Activated naive CD8-positive, alpha-beta T cell treated with anti-CD3 and anti-CD28 coated beads, Interleukin-2, amount 10 ng/mL, durations not matched to agents 7 days and 5 days (primary cell): ENCODE measurements around the gene HOXA10. TPM values are rescaled to one million over a fixed set of nuclear protein-coding genes. Genes with fewer than 3 reads are reported as not detected.

ENCODE experiments used
- ATAC-seq: fragments of 150-1000 bp; cut with Tn5 transposase; one replicate; pipeline ENCODE4 v1.10.0; 2021; ENCODE audit warnings: low read depth, moderate library complexity
- POLR2A ChIA-PET: fragments of 350-600 bp; sonication (Branson Sonifier 250); formaldehyde crosslinking; loops from one replicate; lab custom pipeline; 2021; ENCODE audit warnings: antibody characterized with exemption; lab: Charles Lee
- DNase-seq: peaks from one replicate; pipeline ENCODE4 v3.0.0; 2021
- H3K27ac Mint-ChIP-seq: one replicate; pipeline ENCODE4 v1.8.0; 2022; ENCODE audit warnings: mild to moderate bottlenecking, mixed read lengths
- H3K27me3 Mint-ChIP-seq: one replicate; pipeline ENCODE4 v1.8.0; 2022; ENCODE audit warnings: mild to moderate bottlenecking, moderate library complexity, mixed read lengths
- H3K36me3 Mint-ChIP-seq: one replicate; pipeline ENCODE4 v1.8.0; 2021; ENCODE audit warnings: mild to moderate bottlenecking, mixed read lengths
- H3K4me1 Mint-ChIP-seq: one replicate; pipeline ENCODE4 v1.8.0; 2021; ENCODE audit warnings: mixed read lengths
- H3K4me3 Mint-ChIP-seq: one replicate; pipeline ENCODE4 v1.8.0; 2022; ENCODE audit warnings: mild to moderate bottlenecking, moderate library complexity, mixed read lengths
- H3K9me3 Mint-ChIP-seq: one replicate; pipeline ENCODE4 v1.8.0; 2021; ENCODE audit warnings: mixed read lengths
- total RNA-seq, 2 experiments: library from RNA; stranded (reverse); gene quantifications; one replicate each; pipeline ENCODE4 v1.2.3, GENCODE V29; 2021

HOXA10 gene
- not detected for total RNA-seq

GRCh38 chr7:27173956-27174873 lies at the start of gene HOXA10:
Gene HOXA10, minus strand, starts transcription at chr7:27174320. Its CDS starts 14 bp downstream, at chr7:27174306.
- H3K4me3 Mint-ChIP-seq: peak within 1 kb of the TSS; percentile 35
- ATAC-seq (no peak), DNase-seq (peak; percentile 30)
- H3K9me3 Mint-ChIP-seq: no peaks in the 10 kb centered on the region
- POLR2A ChIA-PET: interaction anchor here (0.9 kb wide), 1 partner anchor 13 kb away, joined by 3 read pairs; no protein-coding TSS in a partner anchor
- H3K27ac Mint-ChIP-seq: no peak within 1 kb of the TSS
- peaks cover 66% of the 10 kb centered on the region for H3K27me3 Mint-ChIP-seq
- H3K4me1 Mint-ChIP-seq: peaks cover 9% of the 10 kb centered on the region
- H3K36me3 Mint-ChIP-seq: no peaks in the 10 kb centered on the region

- H3K9me3 Mint-ChIP-seq: no peaks in the 10 kb centered on the region
- POLR2A ChIA-PET: no interaction called here
- no peaks in the 10 kb centered on the region for H3K36me3 Mint-ChIP-seq
- H3K4me3 Mint-ChIP-seq: no peak overlapping the region
- ATAC-seq (no peak), DNase-seq (no peak)
- peaks cover 85% of the 10 kb centered on the region for H3K27me3 Mint-ChIP-seq
- peaks cover 6% of the 10 kb centered on the region for H3K4me1 Mint-ChIP-seq
- no peak overlapping the region for H3K27ac Mint-ChIP-seq
Observed at GRCh38 chr7:27221201-27221797, 47.2 kb upstream of the HOXA10 start.

- POLR2A ChIA-PET: no interaction called here
- DNase-seq (no peak), ATAC-seq (no peak)
- Mint-ChIP-seq H3K27ac (no peak overlapping the region), H3K4me3 (no peak overlapping the region), H3K9me3 (no peaks in the 10 kb centered on the region), H3K36me3 (no peaks in the 10 kb centered on the region), H3K27me3 (peaks cover 81% of the 10 kb centered on the region), H3K4me1 (peaks cover 6% of the 10 kb centered on the region)
Observed at GRCh38 chr7:27220440-27220955, 46.4 kb upstream of the HOXA10 start.

GRCh38 chr7:27219821-27220220 lies 45.7 kb upstream of the HOXA10 start:
- DNase-seq (no peak), ATAC-seq (no peak)
- peaks cover 81% of the 10 kb centered on the region for H3K27me3 Mint-ChIP-seq
- peak overlapping the region; percentile 3 for H3K4me3 Mint-ChIP-seq
- peaks cover 4% of the 10 kb centered on the region for H3K4me1 Mint-ChIP-seq
- H3K9me3 Mint-ChIP-seq: no peaks in the 10 kb centered on the region
- POLR2A ChIA-PET: no interaction called here
- H3K27ac Mint-ChIP-seq: no peak overlapping the region
- H3K36me3 Mint-ChIP-seq: no peaks in the 10 kb centered on the region

GRCh38 chr7:27217951-27218350 lies 43.8 kb upstream of the HOXA10 start:
- Mint-ChIP-seq H3K36me3 (no peaks in the 10 kb centered on the region), H3K9me3 (no peaks in the 10 kb centered on the region), H3K27ac (no peak overlapping the region), H3K27me3 (peaks cover 82% of the 10 kb centered on the region), H3K4me3 (no peak overlapping the region), H3K4me1 (peaks cover 4% of the 10 kb centered on the region)
- POLR2A ChIA-PET: interaction anchor here (0.7 kb wide), 1 partner anchor 333 kb away, joined by 3 read pairs; no protein-coding TSS in a partner anchor
- DNase-seq (no peak), ATAC-seq (no peak)

GRCh38 chr7:27215356-27215755 lies 41.2 kb upstream of the HOXA10 start:
- Mint-ChIP-seq H3K4me1 (peaks cover 8% of the 10 kb centered on the region), H3K27me3 (peaks cover 84% of the 10 kb centered on the region), H3K27ac (no peak overlapping the region), H3K36me3 (no peaks in the 10 kb centered on the region), H3K9me3 (no peaks in the 10 kb centered on the region), H3K4me3 (no peak overlapping the region)
- no peak for DNase-seq
- no peak for ATAC-seq
- POLR2A ChIA-PET: no interaction called here

- POLR2A ChIA-PET: no interaction called here
- H3K9me3 Mint-ChIP-seq: no peaks in the 10 kb centered on the region
- no peak for ATAC-seq
- peaks cover 84% of the 10 kb centered on the region for H3K27me3 Mint-ChIP-seq
- no peak overlapping the region for H3K4me3 Mint-ChIP-seq
- H3K27ac Mint-ChIP-seq: no peak overlapping the region
- H3K4me1 Mint-ChIP-seq: peaks cover 5% of the 10 kb centered on the region
- no peak for DNase-seq
- no peaks in the 10 kb centered on the region for H3K36me3 Mint-ChIP-seq
Observed at GRCh38 chr7:27214239-27214950, 40.3 kb upstream of the HOXA10 start.

GRCh38 chr7:27213433-27214238 lies 39.5 kb upstream of the HOXA10 start:
- peaks cover 84% of the 10 kb centered on the region for H3K27me3 Mint-ChIP-seq
- DNase-seq: no peak
- no peak overlapping the region for H3K27ac Mint-ChIP-seq
- H3K4me3 Mint-ChIP-seq: no peak overlapping the region
- H3K9me3 Mint-ChIP-seq: no peaks in the 10 kb centered on the region
- POLR2A ChIA-PET: no interaction called here
- ATAC-seq: no peak
- H3K36me3 Mint-ChIP-seq: no peaks in the 10 kb centered on the region
- H3K4me1 Mint-ChIP-seq: peaks cover 5% of the 10 kb centered on the region

- H3K36me3 Mint-ChIP-seq: no peaks in the 10 kb centered on the region
- no peaks in the 10 kb centered on the region for H3K9me3 Mint-ChIP-seq
- H3K4me3 Mint-ChIP-seq: peak overlapping the region; percentile 28
- DNase-seq: peak; percentile 29
- no peak for ATAC-seq
- peaks cover 5% of the 10 kb centered on the region for H3K4me1 Mint-ChIP-seq
- no peak overlapping the region for H3K27ac Mint-ChIP-seq
- peaks cover 85% of the 10 kb centered on the region for H3K27me3 Mint-ChIP-seq
- POLR2A ChIA-PET: no interaction called here
Observed at GRCh38 chr7:27212497-27213432, 38.6 kb upstream of the HOXA10 start.

GRCh38 chr7:27211764-27212204 lies 37.7 kb upstream of the HOXA10 start:
- no peak for DNase-seq
- Mint-ChIP-seq H3K4me3 (no peak overlapping the region), H3K9me3 (no peaks in the 10 kb centered on the region), H3K27me3 (peaks cover 86% of the 10 kb centered on the region), H3K27ac (no peak overlapping the region), H3K36me3 (no peaks in the 10 kb centered on the region), H3K4me1 (peaks cover 5% of the 10 kb centered on the region)
- POLR2A ChIA-PET: no interaction called here
- no peak for ATAC-seq

GRCh38 chr7:27211084-27211446 lies 36.9 kb upstream of the HOXA10 start:
- peaks cover 5% of the 10 kb centered on the region for H3K4me1 Mint-ChIP-seq
- H3K27ac Mint-ChIP-seq: no peak overlapping the region
- DNase-seq (no peak), ATAC-seq (no peak)
- H3K4me3 Mint-ChIP-seq: no peak overlapping the region
- H3K27me3 Mint-ChIP-seq: peaks cover 89% of the 10 kb centered on the region
- no peaks in the 10 kb centered on the region for H3K9me3 Mint-ChIP-seq
- no peaks in the 10 kb centered on the region for H3K36me3 Mint-ChIP-seq
- POLR2A ChIA-PET: no interaction called here
